ENCODE measurements around the gene PHF1.
A peak's percentile ranks its signal among the peaks of the same experiment; 100 is the strongest.

The PHF1 gene

GRCh38 chr6:33411632-33412005 lies 805 bp downstream of the PHF1 start:
- H3K4me3 ChIP-seq (ENCODE audit: low read depth in 1 of 2, low read length in 1 of 2), result peak overlapping the region; percentile 75 to 82
- no peaks in the 10 kb centered on the region for H3K9me3 ChIP-seq
- H3K27me3 ChIP-seq, result no peaks in the 10 kb centered on the region
- H3K27ac ChIP-seq, result peak overlapping the region; percentile 98
- peaks cover 19 to 28% of the 10 kb centered on the region in 2 experiments for H3K4me1 ChIP-seq (ENCODE audit: control insufficient read depth in 1 of 2, insufficient read depth in 1 of 2, low read depth in 1 of 2, low read length in 1 of 2)
- TF ChIP-seq CTCF (IDR thresholded peaks at IDR 0.05), result no peak
- peaks cover 42% of the 10 kb centered on the region for H3K36me3 ChIP-seq

- TF ChIP-seq CTCF (IDR thresholded peaks at IDR 0.05), result no peak
- Histone ChIP-seq H3K36me3 (peaks cover 42% of the 10 kb centered on the region), H3K27ac (peak overlapping the region; percentile 98), H3K27me3 (no peaks in the 10 kb centered on the region), H3K4me1 (ENCODE audit: control insufficient read depth in 1 of 2, insufficient read depth in 1 of 2, low read depth in 1 of 2, low read length in 1 of 2) (peaks cover 26 to 36% of the 10 kb centered on the region in 2 experiments), H3K4me3 (ENCODE audit: low read depth in 1 of 2, low read length in 1 of 2) (peak overlapping the region in 1 of 2 experiments; percentile 82), H3K9me3 (no peaks in the 10 kb centered on the region)
Observed at GRCh38 chr6:33412140-33413009, 1.6 kb downstream of the PHF1 start.

- Histone ChIP-seq H3K4me3 (ENCODE audit: low read depth in 1 of 2, low read length in 1 of 2) (no peak overlapping the region), H3K36me3 (peaks cover 42% of the 10 kb centered on the region), H3K4me1 (ENCODE audit: control insufficient read depth in 1 of 2, insufficient read depth in 1 of 2, low read depth in 1 of 2, low read length in 1 of 2) (peaks cover 33 to 42% of the 10 kb centered on the region in 2 experiments), H3K27me3 (no peaks in the 10 kb centered on the region), H3K9me3 (no peaks in the 10 kb centered on the region), H3K27ac (peak overlapping the region; percentile 98)
- TF ChIP-seq CTCF (IDR thresholded peaks at IDR 0.05), result no peak
Observed at GRCh38 chr6:33413241-33414120, 2.7 kb downstream of the PHF1 start.

- H3K4me1 ChIP-seq (ENCODE audit: control insufficient read depth in 1 of 2, insufficient read depth in 1 of 2, low read depth in 1 of 2, low read length in 1 of 2), result peaks cover 33 to 42% of the 10 kb centered on the region in 2 experiments
- H3K27ac ChIP-seq, result peak overlapping the region; percentile 98
Observed at GRCh38 chr6:33414592-33415271, 3.9 kb downstream of the PHF1 start.

More at GRCh38 chr6:33414592-33415271, 3.9 kb downstream of the PHF1 start:
- Histone ChIP-seq H3K9me3 (no peaks in the 10 kb centered on the region), H3K4me3 (ENCODE audit: low read depth in 1 of 2, low read length in 1 of 2) (no peak overlapping the region), H3K27me3 (no peaks in the 10 kb centered on the region), H3K36me3 (peaks cover 42% of the 10 kb centered on the region)
- no peak for TF ChIP-seq CTCF (IDR thresholded peaks at IDR 0.05)

All from neutrophil (primary cell).